OCI-LY3 (cell line): ENCODE measurements around the gene CALD1.

Source experiments
- H2AFZ ChIP-seq: fragments of 200-600, 300-600 bp; shearing (Covaris generic); 2 replicates; pipeline ENCODE4 v1.6.0; 2014; ENCODE audit warnings: antibody characterized with exemption, low read depth, low read length
- H3K27ac ChIP-seq: fragments of 200-600, 300-600 bp; sonication (generic); 2 replicates; pipeline ENCODE4 v1.5.1; 2014; ENCODE audit warnings: mild to moderate bottlenecking, low read length, moderate library complexity, mixed read lengths
- H3K27me3 ChIP-seq: fragments of 200-600, 300-600 bp; sonication (generic); 2 replicates; pipeline ENCODE4 v1.6.1; 2014; ENCODE audit warnings: low read depth, low read length, mixed read lengths
- H3K36me3 ChIP-seq: fragments of 200-600, 300-600 bp; sonication (generic); replicated peaks from 2 replicates; pipeline ENCODE3; 2014; ENCODE audit warnings: low read depth, low read length, mixed read lengths
- H3K4me1 ChIP-seq: fragments of 300-600, 200-600 bp; sonication (generic); 2 replicates; pipeline ENCODE4 v1.6.1; 2014; ENCODE audit warnings: low read length, mixed read lengths
- H3K4me2 ChIP-seq: fragments of 200-600, 300-600 bp; sonication (generic); 2 replicates; pipeline ENCODE4 v1.6.1; 2014; ENCODE audit warnings: low read length, mixed read lengths
- H3K4me3 ChIP-seq: fragments of 300-600, 200-600 bp; sonication (generic); 2 replicates; pipeline ENCODE4 v1.5.1; 2014; ENCODE audit warnings: antibody characterized with exemption, mild to moderate bottlenecking, low read length, moderate library complexity
- H3K79me2 ChIP-seq: fragments of 300-600, 200-600 bp; shearing (Covaris generic); 2 replicates; pipeline ENCODE4 v1.6.1; 2014; ENCODE audit warnings: mild to moderate bottlenecking, low read length, mixed read lengths
- H3K9ac ChIP-seq: fragments of 300-600, 200-600 bp; shearing (Covaris generic); 2 replicates; pipeline ENCODE4 v1.6.0; 2014; ENCODE audit warnings: mild to moderate bottlenecking, low read length, moderate library complexity
- H3K9me3 ChIP-seq: fragments of 200-600, 300-600 bp; shearing (Covaris generic); 2 replicates; pipeline ENCODE4 v1.6.1; 2014; ENCODE audit warnings: low read length, mixed read lengths; ENCODE audit not compliant: insufficient read depth
- H4K20me1 ChIP-seq: fragments of 200-600, 300-600 bp; sonication (generic); 2 replicates; pipeline ENCODE4 v1.6.1; 2016; ENCODE audit warnings: low read length, mixed read lengths; ENCODE audit not compliant: insufficient read depth
- CTCF ChIP-seq: fragments of 200-600, 300-600 bp; sonication (generic); IDR thresholded peaks from 2 replicates; pipeline ENCODE4 v1.5.1; 2014; ENCODE audit warnings: antibody characterized with exemption, low read length, low read depth
- EZH2phosphoT487 ChIP-seq: fragments of 200-600 bp; shearing (Covaris generic); IDR thresholded peaks from 2 replicates; pipeline ENCODE4 v1.6.1; 2018; ENCODE audit warnings: antibody characterized with exemption, mixed run types, low read depth

CALD1 gene

GRCh38 chr7:134818613-134819345 is 39.3 kb downstream of the CALD1 start:
- H3K4me1 ChIP-seq: no peaks in the 10 kb centered on the region
- H3K27ac ChIP-seq: no peak overlapping the region
- no peaks in the 10 kb centered on the region for H3K36me3 ChIP-seq
- no peaks in the 10 kb centered on the region for H3K79me2 ChIP-seq
- no peak overlapping the region for H3K9ac ChIP-seq
- no peak overlapping the region for H3K4me3 ChIP-seq
- H2AFZ ChIP-seq: no peak overlapping the region
- H3K9me3 ChIP-seq: no peaks in the 10 kb centered on the region
- no peak overlapping the region for H3K4me2 ChIP-seq
- H3K27me3 ChIP-seq: peaks cover 12% of the 10 kb centered on the region; the same call in 1 of the 2 replicates
- no peaks in the 10 kb centered on the region for H4K20me1 ChIP-seq
- TF ChIP-seq CTCF (no peak), EZH2phosphoT487 (no peak)

DNA sequence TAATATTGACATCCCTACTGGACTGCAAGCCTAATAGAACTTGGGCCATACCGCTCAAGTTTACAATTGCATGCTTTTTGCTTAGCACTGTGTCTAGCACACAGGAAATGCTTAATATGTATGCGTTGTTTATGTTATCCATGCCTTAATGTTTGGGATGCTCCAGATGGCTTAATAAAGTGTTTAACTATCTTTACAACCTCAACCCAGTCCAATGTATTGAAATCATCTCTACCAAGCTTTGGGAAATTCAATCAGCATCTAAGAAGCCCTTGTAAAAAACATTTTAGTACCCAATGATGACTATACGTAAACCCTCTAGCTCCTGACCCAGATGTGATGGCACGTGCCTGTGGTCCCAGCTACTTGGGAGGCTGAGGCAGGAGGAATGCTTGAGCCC is 40.0 kb downstream of the CALD1 start:
- H3K4me3 ChIP-seq: no peak overlapping the region
- H3K9me3 ChIP-seq: no peaks in the 10 kb centered on the region
- no peak overlapping the region for H3K27ac ChIP-seq
- no peak overlapping the region for H2AFZ ChIP-seq
- H3K36me3 ChIP-seq: no peaks in the 10 kb centered on the region
- TF ChIP-seq CTCF (no peak), EZH2phosphoT487 (no peak)
- H3K79me2 ChIP-seq: no peaks in the 10 kb centered on the region
- H3K4me2 ChIP-seq: no peak overlapping the region
- H3K27me3 ChIP-seq: peaks cover 17% of the 10 kb centered on the region; the same call in 1 of the 2 replicates
- H4K20me1 ChIP-seq: no peaks in the 10 kb centered on the region
- no peak overlapping the region for H3K9ac ChIP-seq
- H3K4me1 ChIP-seq: no peaks in the 10 kb centered on the region

GRCh38 chr7:134820295-134820694 is 40.9 kb downstream of the CALD1 start:
- no peaks in the 10 kb centered on the region for H4K20me1 ChIP-seq
- H3K4me2 ChIP-seq: no peak overlapping the region
- no peak overlapping the region for H3K4me3 ChIP-seq
- H3K27ac ChIP-seq: no peak overlapping the region
- no peak for TF ChIP-seq EZH2phosphoT487
- no peak for TF ChIP-seq CTCF
- H3K36me3 ChIP-seq: no peaks in the 10 kb centered on the region
- H3K79me2 ChIP-seq: no peaks in the 10 kb centered on the region
- H3K9ac ChIP-seq: no peak overlapping the region
- no peak overlapping the region for H2AFZ ChIP-seq
- no peaks in the 10 kb centered on the region for H3K4me1 ChIP-seq
- peaks cover 25% of the 10 kb centered on the region; the same call in 1 of the 2 replicates for H3K27me3 ChIP-seq
- no peaks in the 10 kb centered on the region for H3K9me3 ChIP-seq

- no peaks in the 10 kb centered on the region for H3K4me1 ChIP-seq
- no peak overlapping the region for H3K27ac ChIP-seq
- peaks cover 25% of the 10 kb centered on the region; the same call in 1 of the 2 replicates for H3K27me3 ChIP-seq
- no peak overlapping the region for H3K9ac ChIP-seq
- TF ChIP-seq CTCF (no peak), EZH2phosphoT487 (no peak)
- H2AFZ ChIP-seq: no peak overlapping the region
- no peaks in the 10 kb centered on the region for H3K9me3 ChIP-seq
- no peaks in the 10 kb centered on the region for H3K79me2 ChIP-seq
- no peak overlapping the region for H3K4me2 ChIP-seq
- H3K4me3 ChIP-seq: no peak overlapping the region
- no peaks in the 10 kb centered on the region for H4K20me1 ChIP-seq
- no peaks in the 10 kb centered on the region for H3K36me3 ChIP-seq
Measured at GRCh38 chr7:134820778-134821177, 41.3 kb downstream of the CALD1 start.
